Germinal center (tissue), 1 donor: ENCODE results near the gene HLF.

Experiments
- DNase-seq: peaks from one replicate; pipeline ENCODE4 v3.0.0; 2012; ENCODE audit warnings: mixed read lengths, low spot score

Gene HLF

DNA sequence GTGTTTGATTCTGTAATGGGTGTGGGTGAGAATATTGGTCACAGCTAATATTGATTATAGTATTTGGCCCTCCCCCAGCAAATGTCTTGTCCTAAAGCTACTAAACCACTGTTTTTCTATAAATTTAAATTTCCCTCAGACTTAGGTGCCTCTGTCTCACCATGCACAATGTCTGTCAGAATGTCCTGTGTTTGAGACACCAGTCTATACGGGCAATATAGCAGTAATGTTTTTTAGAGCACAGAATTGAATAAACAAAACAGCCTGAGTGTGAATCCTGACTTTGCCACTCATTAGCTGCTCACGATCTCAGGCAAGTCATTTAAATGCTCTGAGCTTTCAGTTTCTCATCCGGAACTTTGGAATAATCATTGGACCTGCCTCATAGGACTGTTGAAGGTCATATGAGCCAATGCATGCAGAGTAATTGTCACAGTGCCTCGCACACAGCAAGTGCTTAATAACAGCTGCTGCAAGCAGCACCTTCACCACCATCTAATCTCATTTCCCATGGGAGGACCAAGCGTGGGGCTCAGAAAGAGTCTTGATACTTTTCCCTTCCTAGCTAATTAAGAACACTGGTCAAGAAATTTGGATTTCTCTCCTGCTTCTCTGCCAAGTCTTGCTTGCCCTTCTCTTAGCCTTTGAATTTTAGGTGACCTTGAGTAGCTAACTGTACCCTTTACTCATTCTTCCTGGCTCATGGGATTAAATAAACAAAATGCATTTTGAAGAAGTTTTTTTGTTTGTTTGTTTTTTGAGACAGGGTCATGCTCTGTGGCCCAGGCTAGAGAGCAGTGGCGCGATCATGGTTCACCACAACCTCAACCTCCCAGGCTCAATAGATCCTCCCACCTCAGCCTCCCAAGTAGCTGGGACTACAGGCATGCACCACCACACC lies 9.8 kb downstream of the HLF start:
- DNase-seq, result no peak

DNA sequence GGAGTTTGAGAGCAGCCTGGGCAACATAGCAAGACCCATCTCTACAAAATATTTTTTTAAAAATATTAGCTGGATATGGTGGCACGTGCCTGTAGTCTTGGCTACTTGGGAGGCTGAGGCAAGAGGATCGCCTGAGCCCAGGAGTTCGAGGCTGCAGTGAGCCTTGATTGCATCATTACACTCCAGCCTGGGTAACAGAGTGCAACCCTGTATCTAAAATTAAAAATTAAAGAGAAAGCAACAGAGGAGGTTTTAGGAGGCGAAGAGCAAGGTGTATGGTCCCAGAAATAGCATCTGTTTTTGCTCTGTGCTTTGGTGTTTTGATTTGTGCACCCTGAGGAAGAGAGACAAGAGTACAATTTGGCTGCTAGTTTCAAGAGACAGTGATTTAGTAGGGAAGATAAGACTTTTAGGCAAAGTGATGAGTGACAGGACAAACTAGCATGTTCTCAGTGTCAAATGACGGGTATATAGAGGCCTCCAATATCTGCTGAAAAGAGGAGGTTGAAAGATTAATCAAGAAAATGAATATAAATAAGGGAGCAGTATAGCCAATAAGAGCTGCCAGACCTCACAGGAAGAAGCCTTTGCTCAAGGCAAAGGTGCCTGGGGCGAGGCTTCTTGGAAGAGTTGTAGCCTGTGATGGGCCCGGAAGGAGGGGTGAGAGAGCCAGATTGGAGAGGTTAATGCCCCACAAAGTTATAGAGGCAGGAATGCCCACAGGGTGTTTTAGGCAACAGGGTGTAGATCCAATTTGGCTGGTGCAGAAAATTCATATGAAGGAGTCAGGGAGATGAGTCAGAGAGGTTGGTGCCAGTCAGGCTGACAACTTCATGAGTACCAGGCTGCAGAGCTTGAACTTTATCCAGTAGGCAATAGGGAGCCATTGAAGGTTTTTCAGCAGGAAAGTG lies 11.4 kb downstream of the HLF start:
- DNase-seq, result no peak

DNA sequence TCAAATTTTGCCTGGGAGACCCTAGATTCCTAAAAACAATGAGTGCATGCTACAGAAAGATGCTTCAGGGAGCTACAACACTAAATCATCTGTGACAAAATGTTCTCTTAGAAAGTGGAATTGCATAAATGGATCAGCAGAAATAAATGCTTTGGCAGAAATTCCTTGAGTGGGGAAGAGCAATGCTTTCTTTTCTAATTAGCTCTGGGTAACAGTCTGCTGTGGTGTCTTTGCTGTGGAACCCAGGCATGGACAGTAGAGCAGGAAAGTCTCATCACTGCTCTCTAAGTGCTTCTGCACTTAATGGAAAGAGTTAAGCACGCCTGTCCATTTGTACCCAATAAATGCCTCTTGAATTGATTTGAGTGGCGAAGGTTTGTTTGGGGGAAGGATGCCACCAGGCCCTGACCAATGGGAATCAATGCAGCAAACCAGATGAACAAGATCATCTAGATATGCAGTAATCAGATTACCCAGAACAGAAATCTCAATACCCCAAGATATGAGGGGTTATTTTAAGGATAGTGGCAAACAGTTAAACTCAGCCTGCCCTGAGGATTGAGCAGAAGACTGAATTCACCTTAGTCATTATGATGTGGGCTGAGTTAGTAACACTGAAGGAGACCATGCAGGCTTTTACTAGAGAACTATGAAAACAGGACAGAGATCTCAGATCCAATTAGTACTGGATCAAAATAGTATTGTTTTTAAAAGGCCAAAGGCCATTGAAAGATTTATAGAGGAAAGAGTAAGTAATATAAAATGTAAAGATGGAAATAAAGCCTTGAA lies 13.6 kb downstream of the HLF start:
- no peak for DNase-seq

DNA sequence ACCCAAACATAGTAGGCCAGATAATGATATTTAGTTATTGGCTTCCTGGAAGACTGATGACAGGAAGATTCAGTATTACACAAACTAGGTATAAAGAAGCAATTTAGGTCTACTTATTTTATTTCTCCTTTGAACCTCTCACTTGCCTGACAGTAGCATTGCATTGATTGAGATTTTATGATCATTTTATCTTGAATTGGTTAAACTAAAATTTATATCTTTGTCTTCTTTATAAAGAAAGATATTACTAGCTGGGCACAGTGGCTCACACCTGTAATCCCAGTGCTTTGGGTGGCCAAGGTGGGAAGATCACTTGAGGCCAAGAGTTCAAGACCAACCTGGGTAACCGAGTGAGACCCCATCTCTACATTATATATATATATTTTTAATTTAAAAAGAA lies 14.4 kb downstream of the HLF start:
- no peak for DNase-seq

DNA sequence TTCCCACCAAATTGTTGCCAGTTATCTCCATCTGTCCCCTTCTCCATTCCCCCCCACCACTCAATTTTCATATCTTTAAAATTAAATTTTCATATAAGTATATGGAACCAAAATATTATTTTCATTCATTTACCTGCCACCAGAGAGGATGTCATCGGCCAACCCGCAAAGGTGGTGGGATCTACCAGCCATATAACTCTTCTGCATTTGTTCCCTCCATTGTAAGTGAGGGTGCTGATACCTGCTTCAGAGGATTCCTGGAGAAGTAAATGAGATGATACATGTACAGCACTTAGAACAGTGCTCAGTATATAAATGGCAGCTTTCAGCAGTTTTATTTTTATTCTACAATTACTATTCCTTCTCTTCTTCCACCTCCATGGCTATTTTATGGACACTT lies 15.0 kb downstream of the HLF start:
- DNase-seq, result no peak

DNA sequence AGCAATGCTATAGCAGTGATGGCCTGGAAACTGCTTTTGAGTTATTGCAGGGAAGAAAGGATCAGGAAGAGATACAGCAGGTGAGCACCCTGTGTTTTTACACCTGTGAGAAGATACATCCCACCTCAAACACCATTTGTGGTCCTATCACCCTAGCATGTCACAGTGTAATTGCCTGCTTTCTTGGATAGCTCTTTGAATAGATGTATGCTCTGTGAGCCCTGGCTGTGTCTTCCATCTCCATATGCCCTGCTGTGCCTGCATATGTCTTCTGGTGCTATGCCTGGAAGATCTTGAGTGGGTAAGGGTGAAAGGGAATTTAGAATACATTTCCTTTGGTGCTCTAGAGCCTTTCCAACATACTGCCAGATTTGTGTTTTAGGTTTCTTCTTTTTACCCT lies 15.5 kb downstream of the HLF start:
- no peak for DNase-seq

DNA sequence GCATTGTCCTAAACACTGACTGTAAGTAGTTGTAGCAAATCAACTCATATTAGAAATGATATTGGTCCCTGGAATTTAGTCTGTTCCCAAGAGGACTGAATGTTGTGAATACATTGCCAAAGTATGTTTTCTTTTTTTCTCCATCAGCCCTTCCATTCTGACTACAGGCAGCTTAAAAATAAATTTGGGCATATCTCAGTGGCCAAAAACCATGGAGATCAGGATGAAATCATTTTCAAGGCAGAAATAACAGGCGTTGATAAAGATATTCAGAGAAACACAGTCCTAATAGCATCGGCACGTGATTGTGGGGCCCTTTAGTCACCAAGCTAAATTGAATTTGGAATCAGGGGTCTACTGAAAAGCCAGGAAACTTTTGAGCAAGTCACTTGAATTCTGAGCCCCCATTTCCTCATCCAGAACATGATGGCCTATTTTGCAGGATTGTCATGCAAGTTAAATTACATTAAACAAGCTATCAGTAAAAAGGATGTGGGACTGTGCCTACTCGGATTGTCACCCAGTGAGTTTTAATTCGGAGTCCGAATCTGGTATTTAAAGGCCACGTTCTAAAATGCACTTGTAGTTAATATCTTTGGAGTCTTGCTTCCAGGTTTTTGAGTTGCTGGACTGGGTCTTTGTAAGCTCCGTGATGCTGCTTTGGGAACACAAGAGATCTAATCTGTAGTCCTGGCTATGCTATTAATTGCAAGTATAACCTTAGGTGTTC lies 17.1 kb downstream of the HLF start:
- DNase-seq, result no peak

DNA sequence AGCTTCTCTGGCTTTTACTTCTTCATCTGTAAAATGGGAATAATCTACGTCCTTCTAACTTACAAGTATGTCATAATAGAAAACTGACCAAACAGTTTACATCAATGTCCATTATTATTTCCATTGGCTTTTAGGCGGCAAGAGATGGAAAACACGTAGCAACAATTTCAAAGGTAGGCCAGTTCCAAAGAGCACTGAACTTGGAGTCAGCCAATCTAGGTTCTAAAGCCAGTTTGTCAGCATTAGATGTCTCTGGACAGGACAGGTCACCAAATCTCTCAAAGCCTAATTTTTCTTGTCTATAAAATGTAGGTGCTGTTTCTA lies 17.6 kb downstream of the HLF start:
- no peak for DNase-seq

DNA sequence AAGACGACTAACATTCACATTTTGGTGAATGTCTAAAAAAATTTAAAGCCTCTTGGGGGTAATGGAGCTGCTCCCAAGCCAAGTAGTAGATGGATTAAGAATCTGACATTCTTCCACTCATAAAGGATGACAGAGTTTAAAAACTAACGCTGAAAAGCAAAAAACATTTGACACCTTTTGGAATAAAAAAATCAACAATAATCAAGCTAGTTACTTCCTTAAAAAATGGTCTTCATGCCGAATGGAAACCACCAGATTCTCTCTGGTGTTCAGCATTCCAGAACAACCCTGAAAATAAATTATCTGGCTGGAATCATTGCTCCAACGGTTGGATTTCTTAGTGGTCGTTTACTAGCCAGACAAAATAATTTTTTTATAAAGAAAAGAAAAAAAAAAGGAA lies 18.0 kb downstream of the HLF start:
- no peak for DNase-seq

DNA sequence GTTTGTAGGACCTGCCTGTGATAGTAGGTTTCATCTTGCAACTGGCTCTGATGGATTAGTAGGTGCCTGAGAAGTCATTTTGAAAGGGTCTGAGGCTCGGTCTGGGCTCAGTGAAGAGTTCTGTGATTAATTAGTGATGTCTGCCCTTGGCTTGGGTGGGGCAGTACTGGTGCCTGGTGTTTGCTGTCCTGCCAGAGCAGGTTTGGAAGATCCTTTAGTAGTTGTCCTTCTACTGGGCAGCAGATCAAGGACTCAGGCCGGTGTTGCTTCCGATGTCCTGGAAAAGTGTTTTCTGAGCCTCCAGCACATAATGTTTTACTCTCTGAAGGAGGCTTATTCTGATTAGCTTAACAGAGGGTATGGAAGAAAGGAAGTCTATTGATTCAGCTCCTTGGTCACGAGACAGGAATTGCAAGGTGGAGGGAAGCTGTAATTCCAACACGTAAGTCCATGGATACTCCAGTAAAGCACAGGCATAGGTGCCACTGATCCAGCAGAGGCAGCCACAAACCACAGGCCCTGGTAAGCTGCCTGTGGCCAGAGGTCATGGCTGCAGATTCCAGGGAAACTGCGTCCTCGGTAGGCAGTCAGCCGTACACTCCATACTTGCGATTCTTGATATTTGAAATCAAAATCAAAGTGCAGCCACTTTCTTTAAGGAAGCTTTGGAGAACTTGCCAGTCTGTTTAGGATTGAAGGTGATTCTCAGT lies 18.7 kb downstream of the HLF start:
- no peak for DNase-seq

DNA sequence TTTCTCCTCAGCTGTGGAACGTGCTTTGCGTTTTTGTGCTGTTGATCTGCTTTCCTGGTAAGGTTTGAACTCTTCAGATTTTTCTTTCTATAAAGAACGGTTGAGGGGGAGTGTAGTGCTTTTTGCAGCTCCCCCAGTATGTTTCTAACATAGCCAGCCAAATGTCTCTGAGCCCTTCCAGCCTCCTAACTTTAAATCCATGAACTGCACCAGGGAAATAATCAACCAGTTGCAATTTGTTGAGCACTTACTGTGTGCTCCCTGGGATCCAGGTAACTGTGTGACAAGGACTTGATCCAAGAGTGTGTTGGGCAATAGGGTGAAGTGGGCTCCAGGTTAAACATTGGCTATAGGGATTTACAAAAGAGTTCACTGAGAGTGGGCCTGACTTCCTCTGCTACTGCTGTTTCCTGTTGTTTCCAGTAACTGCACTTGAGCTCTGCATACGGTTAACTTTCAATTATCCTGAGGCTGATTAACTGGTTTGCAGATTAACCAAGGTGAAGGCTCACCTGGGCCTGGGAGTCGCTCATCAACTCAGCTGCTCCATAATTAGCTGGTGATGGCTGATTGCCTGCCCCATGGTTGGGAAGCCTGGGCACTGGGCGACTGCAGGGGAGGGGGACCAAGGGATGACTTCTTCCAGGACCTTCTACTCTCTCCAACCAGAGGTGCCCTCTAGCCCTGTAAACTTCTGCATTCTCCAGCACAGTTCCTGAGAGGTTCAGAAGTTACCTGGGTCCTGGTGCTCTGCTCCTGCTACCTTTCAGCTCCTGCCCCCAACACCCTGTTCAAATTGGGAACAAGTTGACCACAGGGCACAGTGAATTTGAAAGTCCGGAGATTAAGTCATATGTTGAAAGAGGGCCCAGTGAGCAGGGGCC lies 19.5 kb downstream of the HLF start:
- no peak for DNase-seq

DNA sequence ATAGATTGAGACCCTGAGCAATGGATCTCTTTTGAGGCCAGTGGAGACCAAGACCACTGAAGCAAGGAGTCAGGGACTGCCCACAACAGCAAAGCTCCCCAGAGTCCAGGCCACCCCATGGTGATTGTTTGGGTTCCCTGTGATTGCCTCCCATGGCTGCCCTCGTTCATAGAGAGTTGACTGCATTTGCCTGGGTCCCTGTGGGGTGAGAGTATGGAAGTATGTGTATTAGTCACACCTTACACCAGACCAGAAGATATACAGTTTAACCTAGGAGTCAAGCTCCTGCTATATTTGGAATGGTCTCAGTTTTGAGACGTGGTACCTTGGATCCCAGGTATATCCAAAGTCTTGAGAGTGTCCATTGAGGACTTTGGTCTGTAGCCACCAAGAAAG lies 20.2 kb downstream of the HLF start:
- DNase-seq, result no peak

DNA sequence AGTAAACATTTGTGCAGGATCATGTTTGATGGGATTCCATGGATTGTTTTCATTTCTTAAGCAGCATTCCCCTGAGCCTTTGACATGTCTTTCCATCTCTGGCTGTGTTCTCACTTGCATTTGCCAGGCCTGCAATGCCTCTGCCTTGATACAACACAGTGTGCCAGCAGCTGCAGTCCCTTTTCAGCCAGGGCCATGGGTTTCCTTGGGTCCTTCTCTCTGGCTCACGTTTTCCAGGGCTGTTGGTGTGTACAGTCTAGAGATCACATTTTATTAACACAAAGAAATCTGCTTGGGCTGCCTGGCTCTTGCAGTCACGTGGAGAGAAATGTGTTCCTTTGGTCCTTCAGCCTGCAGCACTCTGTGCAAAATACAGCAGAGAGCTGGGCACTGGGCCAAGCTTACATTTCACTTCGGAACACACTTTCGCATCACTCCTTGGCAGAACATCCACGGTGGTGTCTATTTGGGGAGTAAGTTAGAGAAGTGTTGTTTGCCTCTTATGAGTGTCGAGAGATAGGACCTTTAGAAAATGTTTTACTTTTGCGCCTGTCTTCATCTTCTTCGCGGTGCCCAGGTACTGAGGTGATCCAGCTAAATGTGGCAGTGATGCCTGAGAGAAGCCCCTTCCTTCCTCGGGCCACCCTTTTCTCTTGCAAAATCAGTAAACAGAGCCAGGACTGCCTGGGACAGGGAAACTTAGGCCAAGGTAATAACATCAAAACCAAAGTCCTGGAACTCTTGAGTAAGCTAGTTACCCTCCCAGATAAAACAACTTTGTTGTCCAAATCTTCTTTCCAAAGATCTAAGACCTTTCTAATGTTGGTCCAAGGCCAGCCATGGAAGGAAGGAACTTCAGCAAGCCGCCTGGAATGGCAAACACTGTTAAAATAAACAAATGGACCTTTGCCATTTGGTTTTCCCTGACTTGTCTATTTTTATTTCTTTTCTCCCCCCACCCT lies 20.9 kb downstream of the HLF start:
- no peak for DNase-seq

DNA sequence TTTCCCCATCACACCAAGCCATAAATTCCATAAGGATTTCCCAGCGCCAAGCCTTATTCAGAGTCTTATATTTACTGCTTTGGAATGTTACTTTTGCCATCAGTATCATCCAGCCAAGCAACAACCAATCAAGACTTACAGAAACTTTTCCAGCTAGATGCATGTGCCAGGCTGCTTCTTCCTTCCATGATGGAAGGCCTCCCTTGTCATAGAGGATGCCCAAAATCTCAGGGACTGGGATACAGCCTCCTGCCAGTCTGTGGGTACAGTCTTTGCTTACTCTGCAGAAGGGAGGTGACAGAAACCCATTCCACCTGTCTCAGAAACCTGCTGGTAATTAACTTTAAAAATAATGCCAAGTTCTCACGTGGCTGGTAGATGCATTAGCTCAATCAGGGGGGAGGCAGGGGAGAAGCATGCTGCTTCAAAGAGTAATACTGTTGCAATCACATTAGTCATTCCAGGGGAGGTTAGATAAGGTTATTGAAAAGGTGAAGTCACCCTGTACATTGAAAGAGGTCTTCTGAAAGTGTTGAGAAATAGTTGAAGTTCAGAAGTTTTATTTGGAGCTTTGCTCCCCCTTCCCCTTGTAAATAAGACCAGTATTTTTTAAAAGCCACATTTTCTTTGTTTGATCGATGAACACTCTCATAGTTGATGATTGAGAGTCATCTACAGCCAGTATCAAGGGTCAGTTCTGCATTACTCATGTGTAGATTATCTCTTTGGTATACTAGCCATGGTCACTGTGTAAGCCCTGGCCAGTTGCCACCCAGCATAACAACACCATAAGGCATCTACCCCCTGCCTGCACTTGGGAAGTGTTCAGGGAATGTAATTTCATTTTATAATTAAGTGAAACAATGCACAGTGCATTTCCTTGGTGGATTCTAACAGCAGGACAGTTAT lies 22.2 kb downstream of the HLF start:
- no peak for DNase-seq

DNA sequence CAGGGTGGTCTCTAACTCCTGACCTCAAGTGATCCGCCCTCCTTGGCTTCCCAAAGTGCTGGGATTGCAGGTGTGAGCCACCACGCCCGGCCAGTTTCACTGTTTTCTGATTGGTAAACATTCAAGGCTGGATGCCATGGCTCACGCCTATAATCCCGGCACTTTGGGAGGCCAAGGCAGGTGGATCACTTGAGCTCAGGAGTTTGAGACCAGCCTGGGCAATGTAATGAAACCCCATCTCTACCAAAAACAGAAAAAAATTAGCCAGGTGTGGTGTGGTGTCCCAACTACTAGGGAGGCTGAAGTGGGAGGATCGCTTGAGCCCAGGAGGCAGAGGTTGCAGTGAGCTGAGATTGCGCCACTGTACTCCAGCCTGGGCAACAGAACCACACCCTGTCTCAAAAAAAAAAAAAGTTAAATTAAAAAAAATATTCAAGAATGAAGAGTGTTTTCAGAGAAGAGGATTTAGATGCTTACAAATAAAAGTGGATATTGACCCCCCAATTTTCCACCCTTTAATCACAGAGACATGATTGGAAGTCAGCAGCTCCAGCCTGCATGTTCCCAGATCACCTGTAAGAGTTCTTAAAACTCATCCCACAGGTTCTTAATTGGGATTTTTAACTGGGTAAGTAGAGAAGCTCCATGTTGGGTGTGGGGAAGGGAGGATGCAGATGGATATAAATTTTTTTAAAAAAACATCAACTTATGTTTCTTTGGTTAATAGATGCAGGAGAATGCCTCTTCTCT lies 23.8 kb downstream of the HLF start:
- no peak for DNase-seq

DNA sequence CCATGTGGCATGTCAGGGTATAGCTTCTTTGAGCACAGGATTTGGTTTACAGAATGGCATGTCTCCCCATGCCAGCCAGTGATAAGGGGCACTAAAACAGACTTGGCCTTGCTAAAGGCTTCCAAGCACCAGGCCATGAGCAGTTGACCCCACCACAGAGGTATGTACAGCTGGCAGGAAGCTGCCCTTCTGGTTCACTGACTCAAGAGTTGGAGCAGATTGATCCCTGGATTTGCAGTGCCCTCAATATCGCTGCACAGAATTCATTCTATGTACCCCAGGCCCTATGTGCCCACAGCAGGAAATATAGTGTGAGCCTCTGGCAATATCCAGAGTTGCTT lies 24.3 kb downstream of the HLF start:
- DNase-seq, result no peak

DNA sequence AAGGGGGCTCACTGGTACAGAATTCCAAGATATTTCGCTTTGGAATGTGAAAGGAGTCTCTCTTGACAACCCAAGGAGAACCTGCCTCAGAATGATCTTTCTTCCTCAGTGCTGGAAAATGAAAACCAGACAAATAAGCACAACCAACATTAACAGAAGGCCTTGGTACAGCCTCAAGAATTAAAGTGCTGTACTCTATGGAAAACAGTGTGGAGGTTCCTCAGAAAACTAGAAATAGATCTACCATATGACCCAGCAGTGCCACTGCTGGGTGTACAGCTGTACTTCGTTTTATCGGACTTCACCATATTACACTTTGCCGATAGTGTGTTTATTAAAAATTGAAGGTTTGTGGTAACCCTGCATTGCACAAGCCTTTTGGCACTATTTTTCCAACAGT lies 25.2 kb downstream of the HLF start:
- DNase-seq, result no peak
